Kidney (tissue), 14 donors: ENCODE data around the gene ANKRD60. TPM values are rescaled to one million over a fixed set of nuclear protein-coding genes. Genes with fewer than 3 reads are reported as not detected.
A peak's percentile ranks its signal among the peaks of the same experiment; 100 is the strongest.

Experiments
- DNase-seq, 5 donors: peaks; one replicate each; pipeline ENCODE4 v3.0.0-alpha.2; 2013 to 2020
- FAIRE-seq: peaks from 2 replicates; lab custom pipeline; 2012; peaks lifted over from hg19 to GRCh38; lab: Jason Lieb, UNC
- H3K27ac ChIP-seq, 2 donors: one replicate each; pipeline ENCODE4 v1.7.0; 2013; ENCODE audit warnings: low read depth in 2 of 2, low read length in 2 of 2, inconsistent platforms in 1 of 2
- H3K27me3 ChIP-seq: one replicate; pipeline ENCODE4 v1.7.1; 2013; ENCODE audit warnings: low read length, inconsistent platforms; ENCODE audit not compliant: control insufficient read depth, insufficient read depth
- H3K36me3 ChIP-seq, 3 donors: one replicate each; pipeline versions ENCODE4 v1.7.0 to v1.7.1; 2013; ENCODE audit warnings: low read length in 3 of 3, control low read depth in 1 of 3, inconsistent platforms in 1 of 3; ENCODE audit not compliant: insufficient read depth in 3 of 3, control insufficient read depth in 2 of 3
- H3K4me1 ChIP-seq, 3 donors: one replicate each; pipeline versions ENCODE4 v1.7.0 to v1.7.1; 2013; ENCODE audit warnings: low read length in 3 of 3, inconsistent platforms in 1 of 3, low read depth in 1 of 3; ENCODE audit not compliant: control insufficient read depth in 2 of 3, insufficient read depth in 2 of 3
- H3K4me3 ChIP-seq, 3 donors: one replicate each; pipeline versions ENCODE4 v1.7.0 to v1.8.1; 2013; ENCODE audit warnings: low read length in 3 of 3, control low read depth in 1 of 3, inconsistent platforms in 1 of 3
- H3K9ac ChIP-seq, 3 donors: one replicate each; pipeline versions ENCODE4 v1.7.0 to v1.7.1; 2013; ENCODE audit warnings: low read length in 3 of 3, control low read depth in 1 of 3, inconsistent platforms in 1 of 3
- H3K9me3 ChIP-seq, 3 donors: one replicate each; pipeline versions ENCODE4 v1.7.0 to v1.7.1; 2013; ENCODE audit warnings: low read length in 3 of 3, control low read depth in 1 of 3, inconsistent platforms in 1 of 3; ENCODE audit not compliant: control insufficient read depth in 2 of 3, insufficient read depth in 1 of 3
- intact Hi-C: fragments of 100-400 bp; cut with DNase I; formaldehyde crosslinking; loops from one replicate; pipeline ENCODE4 v1.11.1; 2022
- polyA plus RNA-seq: library from polyadenylated mRNA; stranded (reverse); fragments of 350-450 nt; fragmentation: Illumina TruSeq; extraction: RNeasy Lipid Tissue Mini Kit (QIAGEN cat#74804); gene quantifications from one replicate; pipeline ENCODE4 v1.2.3, GENCODE V29; 2014; ENCODE audit warnings: low read depth, low replicate concordance; ENCODE audit not compliant: insufficient read depth
- total RNA-seq: library from RNA; stranded (reverse); fragmentation: NEBNext Ultra II Directional; extraction: Animal tissue kit (Norgen Biotek cat#: 25700); gene quantifications from one replicate; pipeline ENCODE4 v1.2.1, GENCODE V29; 2021
- TF ChIP-seq, protein P1 (sequence below): IDR thresholded peaks from 3 replicates; pipeline ENCODE4 v1.5.1; 2012; ENCODE audit warnings: mild to moderate bottlenecking, moderate library complexity, borderline replicate concordance; ENCODE audit not compliant: insufficient read depth; ENCODE audit errors: extremely low read depth
- donor health status: control.
- donor health status: control.
- donor health status: control.
- donor health status: control.
- donor health status: control.
- donor health status: DM: yes; HTN: yes; CAD: no.
- donor health status: Normal renal cell carcinoma (clear cell type).

Gene ANKRD60
- total and polyA plus RNA-seq, 2 donors from 2014 or later: not detected

DNA sequence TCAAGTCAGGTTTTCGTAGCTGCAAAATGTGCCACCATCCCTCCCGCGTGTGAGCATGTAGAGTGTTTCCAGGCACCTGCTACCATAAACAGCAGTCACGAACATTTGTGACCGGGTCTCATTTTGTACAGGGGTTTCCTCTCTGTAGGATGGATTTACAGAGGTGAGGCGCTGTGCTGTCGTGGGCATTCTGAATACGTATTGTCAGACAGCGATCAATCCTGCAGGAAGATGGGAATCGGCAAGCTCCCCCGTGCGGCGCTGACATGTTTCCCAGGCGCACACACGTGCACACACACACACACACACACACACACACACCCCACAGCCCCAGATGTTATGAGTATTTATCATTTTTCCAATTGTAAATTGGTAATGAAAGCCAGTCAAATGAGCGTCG, 15.8 kb downstream of the ANKRD60 start:
- FAIRE-seq: no peak
- Histone ChIP-seq H3K27me3 (no peaks in the 10 kb centered on the region), H3K9me3 (peaks cover 0 to 3% (median 0%) of the 10 kb centered on the region in 3 donors), H3K4me3 (no peak overlapping the region), H3K36me3 (no peaks in the 10 kb centered on the region), H3K9ac (no peak overlapping the region), H3K27ac (no peak overlapping the region), H3K4me1 (no peaks in the 10 kb centered on the region)
- TF ChIP-seq, protein P1, sequence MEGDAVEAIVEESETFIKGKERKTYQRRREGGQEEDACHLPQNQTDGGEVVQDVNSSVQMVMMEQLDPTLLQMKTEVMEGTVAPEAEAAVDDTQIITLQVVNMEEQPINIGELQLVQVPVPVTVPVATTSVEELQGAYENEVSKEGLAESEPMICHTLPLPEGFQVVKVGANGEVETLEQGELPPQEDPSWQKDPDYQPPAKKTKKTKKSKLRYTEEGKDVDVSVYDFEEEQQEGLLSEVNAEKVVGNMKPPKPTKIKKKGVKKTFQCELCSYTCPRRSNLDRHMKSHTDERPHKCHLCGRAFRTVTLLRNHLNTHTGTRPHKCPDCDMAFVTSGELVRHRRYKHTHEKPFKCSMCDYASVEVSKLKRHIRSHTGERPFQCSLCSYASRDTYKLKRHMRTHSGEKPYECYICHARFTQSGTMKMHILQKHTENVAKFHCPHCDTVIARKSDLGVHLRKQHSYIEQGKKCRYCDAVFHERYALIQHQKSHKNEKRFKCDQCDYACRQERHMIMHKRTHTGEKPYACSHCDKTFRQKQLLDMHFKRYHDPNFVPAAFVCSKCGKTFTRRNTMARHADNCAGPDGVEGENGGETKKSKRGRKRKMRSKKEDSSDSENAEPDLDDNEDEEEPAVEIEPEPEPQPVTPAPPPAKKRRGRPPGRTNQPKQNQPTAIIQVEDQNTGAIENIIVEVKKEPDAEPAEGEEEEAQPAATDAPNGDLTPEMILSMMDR: no peak
- intact Hi-C loops: loop anchor here (10.0 kb wide), 1 partner anchor 698 kb away; no protein-coding TSS in a partner anchor
- no peak for DNase-seq

DNA sequence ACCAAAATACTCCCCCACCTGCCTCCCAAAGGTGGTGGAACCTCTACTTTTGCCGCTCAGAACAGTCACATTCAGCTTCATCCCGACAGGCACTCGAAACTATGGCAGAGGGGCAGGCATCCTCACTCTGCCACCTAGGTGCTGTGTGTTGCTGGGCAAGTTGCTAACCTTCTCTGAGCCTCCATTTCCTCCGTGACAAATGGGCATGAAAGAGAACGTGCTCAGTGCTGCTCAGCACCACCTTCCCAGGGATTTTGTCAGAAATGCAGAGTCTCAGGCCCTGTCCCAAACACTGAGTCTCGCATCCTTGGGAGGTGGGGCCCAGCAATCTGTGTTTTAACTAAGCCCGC, 18.1 kb downstream of the ANKRD60 start:
- no peak overlapping the region for H3K27ac ChIP-seq
- FAIRE-seq (no peak), DNase-seq (no peak)
- TF ChIP-seq, protein P1: no peak
- H3K9me3 ChIP-seq: peaks cover 0 to 3% (median 0%) of the 10 kb centered on the region in 3 donors
- H3K36me3 ChIP-seq: no peaks in the 10 kb centered on the region
- H3K27me3 ChIP-seq: no peaks in the 10 kb centered on the region
- intact Hi-C loops: loop anchor here (10.0 kb wide), 1 partner anchor 696 kb away; no protein-coding TSS in a partner anchor
- H3K9ac ChIP-seq: no peak overlapping the region
- no peak overlapping the region for H3K4me3 ChIP-seq
- no peaks in the 10 kb centered on the region for H3K4me1 ChIP-seq

DNA sequence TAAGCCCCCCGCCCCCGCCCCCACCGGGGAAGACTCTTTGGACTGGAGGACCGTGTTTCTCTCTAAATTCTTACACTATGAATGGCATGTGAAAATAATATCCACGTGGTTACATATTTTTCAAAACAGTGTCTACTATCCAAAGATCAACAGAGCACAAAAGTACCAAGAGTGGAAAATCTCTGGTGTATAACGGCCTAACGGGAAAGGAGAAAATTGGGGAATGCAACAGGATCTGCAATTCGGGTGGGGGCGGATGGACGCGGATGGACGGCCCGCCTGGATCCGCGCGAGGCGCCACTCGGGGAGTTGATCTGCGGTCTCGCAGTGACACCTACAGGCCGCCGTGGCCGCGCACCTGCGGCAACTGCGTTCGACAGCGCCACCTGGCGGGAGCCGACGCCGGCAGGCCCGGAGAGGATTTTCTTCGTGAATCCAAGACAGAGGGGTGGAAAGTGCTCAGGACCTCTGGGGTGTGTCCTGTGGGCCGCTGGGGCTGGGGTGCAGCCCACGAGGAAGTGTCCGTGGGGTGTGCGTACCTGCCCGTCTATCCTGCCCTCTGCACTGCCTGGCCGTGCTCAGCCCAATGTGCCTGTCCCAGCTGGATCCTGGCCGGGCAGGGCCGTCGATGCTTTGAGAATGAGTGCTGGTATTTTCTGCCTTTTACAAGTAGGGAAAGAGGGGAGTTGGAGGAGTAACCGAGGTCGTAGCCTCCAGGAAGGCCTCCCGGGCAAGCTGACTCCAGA, 18.6 kb downstream of the ANKRD60 start:
- H3K27me3 ChIP-seq: no peaks in the 10 kb centered on the region
- no peaks in the 10 kb centered on the region for H3K36me3 ChIP-seq
- peak; percentile 41 for FAIRE-seq
- DNase-seq: peak; percentile 80 to 93 (median 85)
- intact Hi-C loops: loop anchor here (5.0 to 10.0 kb wide), 2 partner anchors 613 to 695 kb away; no protein-coding TSS in a partner anchor
- H3K4me1 ChIP-seq: no peaks in the 10 kb centered on the region
- TF ChIP-seq, protein P1: peak; percentile 100
- no peak overlapping the region for H3K27ac ChIP-seq
- H3K9me3 ChIP-seq: peaks cover 0 to 3% (median 0%) of the 10 kb centered on the region in 3 donors
- H3K9ac ChIP-seq: no peak overlapping the region
- H3K4me3 ChIP-seq: no peak overlapping the region
